Psoas muscle (tissue), 8 donors: ENCODE results near the gene TFB1M. TPM values are rescaled to one million over a fixed set of nuclear protein-coding genes. Genes with fewer than 3 reads are reported as not detected.

Experiments
- ATAC-seq, 4 donors: fragments of 200-7000 bp; cut with Tn5 transposase; one replicate each; pipeline ENCODE4 v1.9.1; 2020; ENCODE audit warnings: moderate library complexity in 3 of 4, mild to moderate bottlenecking in 2 of 4
- DNase-seq, 2 donors: peaks; one replicate each; pipeline ENCODE4 v3.0.0-alpha.2; 2020
- H3K27ac ChIP-seq: fragments of 200-600 bp; one replicate; pipeline ENCODE4 v1.8.0; 2022
- H3K27me3 ChIP-seq, 3 donors: fragments of 200-600 bp in 1 of 3; one replicate each; pipeline versions ENCODE4 v1.6.1 to v1.8.0; 2013 to 2022; ENCODE audit warnings: low read length in 2 of 3, mild to moderate bottlenecking in 2 of 3, moderate library complexity in 1 of 3; ENCODE audit not compliant: insufficient read depth in 3 of 3
- H3K36me3 ChIP-seq, 2 donors: fragments of 200-600 bp in 1 of 2; one replicate each; pipeline versions ENCODE4 v1.6.1 to v1.8.0; 2013 to 2022; ENCODE audit warnings: low read depth in 1 of 2, mild to moderate bottlenecking in 1 of 2, moderate library complexity in 1 of 2; ENCODE audit not compliant: insufficient read depth in 1 of 2
- H3K4me1 ChIP-seq: fragments of 200-600 bp; one replicate; pipeline ENCODE4 v1.8.0; 2022
- H3K4me3 ChIP-seq: fragments of 200-600 bp; one replicate; pipeline ENCODE4 v1.8.0; 2022; ENCODE audit warnings: mild to moderate bottlenecking
- H3K9me3 ChIP-seq: fragments of 200-600 bp; one replicate; pipeline ENCODE4 v1.8.0; 2022
- CTCF ChIP-seq: fragments of 200-600 bp; IDR thresholded peaks from one replicate; pipeline ENCODE4 v1.8.0; 2022; ENCODE audit warnings: antibody characterized with exemption
- WGBS, 3 donors: extraction: QIAGEN DNeasy Blood & Tissue Kit; methylation state at CpG; one replicate each; pipeline versions ENCODE4 v1.1.6 to v1.1.7; 2013; 5-methylcytosine and 5-hydroxymethylcytosine counted together
- intact Hi-C, 2 donors: fragments of 100-400 bp; cut with DNase I; formaldehyde crosslinking; loops; one replicate each; pipeline versions ENCODE4 v1.11.0 to v1.14.2; 2022
- polyA plus RNA-seq, 3 donors: library from polyadenylated mRNA; stranded (reverse); fragments of 200-250 nt; gene quantifications; one replicate each; pipeline ENCODE4 v1.2.3, GENCODE V29; 2013
- total RNA-seq, 4 donors: library from RNA; stranded (reverse); fragmentation: NEBNext Ultra II Directional in 2 of 4; extraction: Animal tissue kit (Norgen Biotek cat#: 25700) in 2 of 4; gene quantifications; one replicate each; pipeline versions ENCODE4 v1.2.1 to v1.2.4, GENCODE V29; 2021 to 2023
- donor health status: healthy with polysubstance abuse.
- donor health status: DM: no; HTN: no; CAD: no; lungs with moderate emphysema.
- donor health status: Bipolar disorder and iron deficiency.
- donor health status: healthy.
- donor health status: DM: yes; HTN: yes; CAD: no.
- donor health status: DM: no; HTN: no; CAD: no.
- donor health status: DM: no; HTN: no; CAD: no.
- donor health status: DM: yes; HTN: yes; CAD: no.

The TFB1M gene
- total and polyA plus RNA-seq, 7 donors: 7.2 to 25.9 (median 17.8) TPM

- peak overlapping the region; percentile 85 for H3K27ac ChIP-seq
- no peak for TF ChIP-seq CTCF
- intact Hi-C loops: no loop called here
- peaks cover 0 to 84% of the 10 kb centered on the region in 2 donors for H3K36me3 ChIP-seq
- ATAC-seq: peak; percentile 82 to 91 (median 86)
- H3K4me1 ChIP-seq: peaks cover 24% of the 10 kb centered on the region
- WGBS, 3 donors: 48 to 66% (median 57%) methylated on average over 10 of the region's 10 CpGs
- H3K27me3 ChIP-seq: no peaks in the 10 kb centered on the region
- no peaks in the 10 kb centered on the region for H3K9me3 ChIP-seq
- no peak for DNase-seq
- peak overlapping the region; percentile 36 for H3K4me3 ChIP-seq
These were observed 60.1 kb downstream of the TFB1M start for GRCh38 chr6:155254139-155254538.

- ATAC-seq: peak; percentile 70 to 81 (median 74)
- Histone ChIP-seq H3K4me3 (no peak overlapping the region), H3K27me3 (no peaks in the 10 kb centered on the region), H3K4me1 (peaks cover 24% of the 10 kb centered on the region), H3K36me3 (peaks cover 0 to 84% of the 10 kb centered on the region in 2 donors), H3K9me3 (no peaks in the 10 kb centered on the region), H3K27ac (peak overlapping the region; percentile 85)
- no peak for TF ChIP-seq CTCF
- no peak for DNase-seq
- intact Hi-C loops: no loop called here
- 34 to 59% (median 52%) methylated on average over 1 of the region's 1 CpG for WGBS, 3 donors
These were observed 60.9 kb downstream of the TFB1M start for GRCh38 chr6:155253337-155253736.

- peaks cover 0 to 77% of the 10 kb centered on the region in 2 donors for H3K36me3 ChIP-seq
- ATAC-seq: no peak
- no peak for TF ChIP-seq CTCF
- peaks cover 24% of the 10 kb centered on the region for H3K4me1 ChIP-seq
- H3K27ac ChIP-seq: peak overlapping the region; percentile 85
- H3K27me3 ChIP-seq: no peaks in the 10 kb centered on the region
- H3K9me3 ChIP-seq: no peaks in the 10 kb centered on the region
- 96 to 97% (median 96%) methylated on average over 8 of the region's 8 CpGs for WGBS, 3 donors
- intact Hi-C loops: no loop called here
- H3K4me3 ChIP-seq: no peak overlapping the region
- DNase-seq: no peak
These were observed 61.7 kb downstream of the TFB1M start for GRCh38 chr6:155252581-155252980.

GRCh38 chr6:155250701-155251381, 63.4 kb downstream of the TFB1M start:
- ATAC-seq: no peak
- Histone ChIP-seq H3K9me3 (no peaks in the 10 kb centered on the region), H3K27me3 (no peaks in the 10 kb centered on the region), H3K4me3 (no peak overlapping the region), H3K27ac (no peak overlapping the region), H3K36me3 (peaks cover 0 to 71% of the 10 kb centered on the region in 2 donors), H3K4me1 (peaks cover 24% of the 10 kb centered on the region)
- no peak for TF ChIP-seq CTCF
- no peak for DNase-seq
- WGBS, 3 donors: 93 to 95% (median 93%) methylated on average over 10 of the region's 10 CpGs
- intact Hi-C loops: no loop called here
